ENCODE data around the gene WNT6.

WNT6 gene

GRCh38 chr2:218858671-218859555 is 692 bp upstream of the WNT6 start:
- DNase-seq, result no peak

- DNase-seq, result no peak
These were observed 605 bp downstream of the WNT6 start for GRCh38 chr2:218859988-218860831.

- DNase-seq, result peak; percentile 80
These were observed 1.4 kb downstream of the WNT6 start for GRCh38 chr2:218860950-218861381.

- no peak for DNase-seq
These were observed 2.2 kb downstream of the WNT6 start for GRCh38 chr2:218861645-218862318.

GRCh38 chr2:218863021-218863520 is 3.5 kb downstream of the WNT6 start:
- no peak for DNase-seq

- DNase-seq, result no peak
These were observed 5.8 kb downstream of the WNT6 start for GRCh38 chr2:218865396-218865795.

- DNase-seq, result no peak
These were observed 6.4 kb downstream of the WNT6 start for GRCh38 chr2:218865999-218866398.

GRCh38 chr2:218867900-218868299 is 8.3 kb downstream of the WNT6 start:
- DNase-seq, result no peak

GRCh38 chr2:218869064-218869463 is 9.5 kb downstream of the WNT6 start:
- DNase-seq, result no peak

- no peak for DNase-seq
These were observed 11.4 kb downstream of the WNT6 start for GRCh38 chr2:218870984-218871344.

- DNase-seq, result no peak
These were observed 12.0 kb downstream of the WNT6 start for GRCh38 chr2:218871345-218872302.

- DNase-seq, result no peak
These were observed 13.2 kb downstream of the WNT6 start for GRCh38 chr2:218872645-218873358.

GRCh38 chr2:218873359-218874194 is 14.0 kb downstream of the WNT6 start:
- no peak for DNase-seq

GRCh38 chr2:218875692-218876246 is 16.2 kb downstream of the WNT6 start:
- DNase-seq, result no peak

GRCh38 chr2:218876562-218877219 is 17.1 kb downstream of the WNT6 start:
- peak; percentile 49 for DNase-seq

GRCh38 chr2:218877331-218877730 is 17.7 kb downstream of the WNT6 start:
- no peak for DNase-seq

GRCh38 chr2:218877891-218878290 is 18.3 kb downstream of the WNT6 start:
- DNase-seq, result no peak

- no peak for DNase-seq
These were observed 18.9 kb downstream of the WNT6 start for GRCh38 chr2:218878486-218878885.

Measured in fibroblast of skin of right biceps (primary cell).